Astrocyte of the cerebellum (primary cell): ENCODE measurements around the gene PRRT3.
"Not testable (repeated sequence)": the region's sequence is repeated elsewhere in the genome, so short reads cannot be mapped to it uniquely, and the experiment has no call there.

Experiments
- DNase-seq: peaks from one replicate; pipeline ENCODE4 v3.0.0-alpha.2; 2011; ENCODE audit warnings: low read depth
- H3K4me3 ChIP-seq: 2 replicates; pipeline ENCODE4 v1.5.1; 2011; ENCODE audit warnings: mild to moderate bottlenecking, low read depth, low read length, moderate library complexity
- in situ Hi-C: cut with HindIII; loops from 2 replicates; pipeline ENCODE4 v1.10.0; 2017; ENCODE audit warnings: low sequenced_read_pairs
- TF ChIP-seq, protein P1 (sequence below): IDR thresholded peaks from 2 replicates; pipeline ENCODE4 v1.5.1; 2012; ENCODE audit warnings: low read length, low read depth, moderate library complexity, mild to moderate bottlenecking; ENCODE audit errors: missing control alignments

The PRRT3 gene

DNA sequence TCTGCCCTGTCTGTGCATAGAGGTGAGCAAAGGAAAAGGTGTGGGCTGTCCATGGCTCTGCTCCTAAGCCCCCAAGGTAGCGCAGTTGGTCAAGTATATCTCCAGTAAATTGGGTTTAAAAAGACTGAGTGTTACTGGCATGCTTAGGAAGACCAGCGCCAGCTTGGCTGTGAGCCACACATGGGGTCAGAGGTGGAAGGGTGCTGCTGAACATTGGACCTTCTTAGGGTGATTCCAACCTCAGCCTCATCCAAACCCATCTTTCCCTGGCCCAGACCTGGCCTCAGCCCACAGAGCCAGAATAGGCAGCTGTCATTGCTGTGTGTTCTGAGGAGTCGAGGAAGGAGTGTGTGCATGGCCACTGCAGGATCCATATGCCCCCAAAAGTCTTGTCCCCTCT is 43.9 kb downstream of the PRRT3 start:
- H3K4me3 ChIP-seq, result no peak overlapping the region
- in situ Hi-C loops, result no loop called here
- TF ChIP-seq, protein P1, sequence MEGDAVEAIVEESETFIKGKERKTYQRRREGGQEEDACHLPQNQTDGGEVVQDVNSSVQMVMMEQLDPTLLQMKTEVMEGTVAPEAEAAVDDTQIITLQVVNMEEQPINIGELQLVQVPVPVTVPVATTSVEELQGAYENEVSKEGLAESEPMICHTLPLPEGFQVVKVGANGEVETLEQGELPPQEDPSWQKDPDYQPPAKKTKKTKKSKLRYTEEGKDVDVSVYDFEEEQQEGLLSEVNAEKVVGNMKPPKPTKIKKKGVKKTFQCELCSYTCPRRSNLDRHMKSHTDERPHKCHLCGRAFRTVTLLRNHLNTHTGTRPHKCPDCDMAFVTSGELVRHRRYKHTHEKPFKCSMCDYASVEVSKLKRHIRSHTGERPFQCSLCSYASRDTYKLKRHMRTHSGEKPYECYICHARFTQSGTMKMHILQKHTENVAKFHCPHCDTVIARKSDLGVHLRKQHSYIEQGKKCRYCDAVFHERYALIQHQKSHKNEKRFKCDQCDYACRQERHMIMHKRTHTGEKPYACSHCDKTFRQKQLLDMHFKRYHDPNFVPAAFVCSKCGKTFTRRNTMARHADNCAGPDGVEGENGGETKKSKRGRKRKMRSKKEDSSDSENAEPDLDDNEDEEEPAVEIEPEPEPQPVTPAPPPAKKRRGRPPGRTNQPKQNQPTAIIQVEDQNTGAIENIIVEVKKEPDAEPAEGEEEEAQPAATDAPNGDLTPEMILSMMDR, result no peak
- no peak for DNase-seq

DNA sequence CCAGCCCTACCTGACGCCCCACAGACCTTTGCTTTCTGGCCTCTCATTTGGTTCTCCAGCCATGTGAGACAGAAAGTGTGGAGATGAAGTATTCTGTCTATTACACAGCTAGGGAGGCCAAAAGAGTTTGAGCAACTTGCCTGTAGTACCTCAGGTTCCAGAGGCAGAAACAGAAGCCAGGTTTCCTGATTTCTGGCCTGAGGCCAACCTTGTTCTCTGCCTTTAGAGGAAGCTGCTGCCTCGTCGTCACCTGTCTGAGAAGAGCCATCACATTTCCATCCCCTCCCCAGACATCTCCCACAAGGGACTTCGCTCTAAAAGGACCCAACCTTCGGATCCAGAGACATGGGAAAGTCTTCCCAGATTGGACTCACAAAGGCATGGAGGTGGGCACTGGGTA is 45.7 kb downstream of the PRRT3 start:
- no peak overlapping the region for H3K4me3 ChIP-seq
- in situ Hi-C loops, result no loop called here
- DNase-seq, result no peak
- TF ChIP-seq, protein P1, result no peak

DNA sequence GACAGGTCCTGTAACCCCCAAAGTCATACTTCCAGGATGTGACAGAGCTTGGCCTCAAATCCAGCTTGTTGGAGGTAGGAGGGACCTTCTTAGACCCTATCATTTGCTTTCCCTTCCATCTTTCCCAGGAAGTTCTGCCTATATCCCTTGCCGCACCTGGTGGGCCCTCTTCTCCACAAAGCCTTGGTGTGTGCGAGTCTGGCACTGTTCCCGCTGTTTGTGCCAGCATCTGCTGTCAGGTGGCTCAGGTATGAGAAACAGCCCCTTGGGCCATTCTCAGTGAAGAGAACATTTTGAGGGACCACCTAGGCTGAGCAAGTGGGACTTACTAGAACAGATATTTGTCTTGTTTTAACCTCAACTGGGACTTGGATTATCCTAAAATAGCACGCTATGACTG is 48.3 kb downstream of the PRRT3 start:
- TF ChIP-seq, protein P1, result no peak
- no peak for DNase-seq
- no peak overlapping the region for H3K4me3 ChIP-seq
- in situ Hi-C loops, result no loop called here

DNA sequence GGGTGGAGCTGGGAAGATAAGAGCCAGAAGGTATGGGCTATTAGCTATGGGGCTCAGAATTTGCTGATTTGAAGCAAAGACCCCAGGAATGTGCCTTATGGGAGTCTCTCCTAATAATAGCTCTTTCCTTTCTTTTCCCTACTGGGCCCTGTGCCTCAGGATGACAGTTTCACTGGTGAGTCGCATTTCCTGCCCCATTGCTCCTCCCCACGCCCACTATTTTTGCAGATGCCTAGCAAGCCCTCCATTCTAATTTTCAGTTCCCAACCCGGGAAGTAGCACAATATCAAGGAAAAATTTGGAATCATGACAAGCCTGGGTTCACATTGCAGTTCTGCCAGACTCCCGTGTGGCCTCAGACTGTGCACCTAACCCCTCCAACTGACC is 49.0 kb downstream of the PRRT3 start:
- TF ChIP-seq, protein P1, result no peak
- DNase-seq, result no peak
- in situ Hi-C loops, result no loop called here
- H3K4me3 ChIP-seq, result no peak overlapping the region

DNA sequence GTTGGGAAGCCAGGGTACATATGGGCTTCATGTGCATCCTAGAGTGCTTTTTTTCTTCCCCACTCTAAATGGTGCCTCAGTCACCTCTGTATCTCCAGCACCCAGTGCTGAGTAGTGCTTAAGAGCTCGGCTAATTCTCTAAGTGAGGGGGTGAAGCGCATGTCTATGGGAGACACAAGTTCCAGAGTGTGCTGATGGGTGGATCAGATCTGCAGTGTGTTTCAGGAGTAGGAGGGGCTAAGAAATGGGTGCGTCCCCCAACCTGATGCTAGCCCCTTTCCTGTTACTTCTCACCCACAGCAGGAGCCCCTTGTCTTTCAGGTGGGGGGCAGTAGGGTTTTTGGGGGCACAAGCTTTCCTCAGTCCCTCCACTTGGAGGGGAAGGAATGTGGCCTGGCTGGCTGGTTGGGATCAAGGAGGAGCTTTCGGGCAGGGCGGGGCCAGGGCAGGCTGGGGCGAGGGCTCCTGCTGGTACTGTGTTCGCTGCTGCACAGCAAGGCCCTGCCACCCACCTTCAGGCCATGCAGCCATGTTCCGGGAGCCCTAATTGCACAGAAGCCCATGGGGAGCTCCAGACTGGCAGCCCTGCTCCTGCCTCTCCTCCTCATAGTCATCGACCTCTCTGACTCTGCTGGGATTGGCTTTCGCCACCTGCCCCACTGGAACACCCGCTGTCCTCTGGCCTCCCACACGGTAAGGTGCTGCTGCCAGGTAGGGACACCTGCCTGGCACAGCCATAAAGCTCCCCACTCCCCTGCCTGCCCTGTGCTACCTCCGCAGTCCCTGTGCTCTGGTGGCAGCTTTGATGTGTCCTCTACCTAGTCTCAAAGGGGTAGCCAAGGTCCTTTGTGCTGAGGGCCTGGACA is 49.6 kb downstream of the PRRT3 start, which contains the start of gene IL17RE:
Gene IL17RE, plus strand, starts transcription at position 477 of the 866 bp plus-strand sequence. Its CDS starts 85 bp downstream, at position 562.
- in situ Hi-C loops, result no loop called here
- no peak within 1 kb of the TSS for H3K4me3 ChIP-seq
- TF ChIP-seq, protein P1, result no peak
- DNase-seq, result no peak

DNA sequence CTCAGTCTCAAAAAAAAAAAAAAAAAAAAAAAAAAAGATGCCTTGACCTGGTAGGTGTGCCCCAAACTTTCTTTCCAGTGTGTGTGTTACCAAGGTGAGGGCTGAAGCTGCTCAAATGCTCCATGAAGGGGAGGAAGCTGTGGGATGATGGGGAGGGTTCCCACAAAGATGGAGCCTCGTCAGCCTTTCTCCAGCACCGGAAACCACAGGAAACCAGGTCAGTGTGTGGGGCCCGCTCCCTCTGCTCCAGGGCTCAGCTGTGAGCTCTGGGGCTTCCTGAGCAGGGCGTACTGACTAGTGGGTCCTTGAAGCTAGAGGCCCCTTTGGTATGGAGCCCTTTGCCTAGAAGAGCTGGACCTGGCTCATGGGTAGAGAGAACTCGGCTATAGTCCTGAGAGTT is 50.2 kb downstream of the PRRT3 start:
- no peak overlapping the region for H3K4me3 ChIP-seq
- TF ChIP-seq, protein P1, result no peak
- in situ Hi-C loops, result no loop called here
- DNase-seq, result no peak

DNA sequence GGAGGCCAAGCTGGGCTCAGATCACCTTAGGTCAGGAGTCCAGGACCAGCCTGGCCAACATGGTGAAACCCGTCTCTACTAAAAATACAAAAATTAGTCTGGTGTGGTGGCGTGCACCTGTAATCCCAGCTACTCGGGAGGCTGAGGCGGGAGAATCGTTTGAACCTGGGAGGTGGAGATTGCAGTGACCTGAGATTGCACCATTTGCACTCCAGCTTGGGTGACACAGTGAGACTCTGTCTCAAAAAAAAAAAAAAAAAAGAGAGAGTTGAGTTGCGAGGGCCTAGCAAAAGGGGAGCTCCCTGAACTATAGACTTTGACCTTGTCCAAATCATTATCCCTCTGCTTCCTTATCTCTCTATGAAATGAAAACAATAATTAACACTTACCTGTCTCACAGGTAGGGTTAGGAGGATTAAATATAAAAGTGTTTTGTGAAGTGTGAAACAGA is 51.2 kb downstream of the PRRT3 start:
- H3K4me3 ChIP-seq, in situ Hi-C loops, DNase-seq: not testable (repeated sequence)
